Activated CD4-positive, CD25-positive, alpha-beta regulatory T cell treated with anti-CD3 and anti-CD28 coated beads, Interleukin-2, amount 50 U/mL, for 24 hours (primary cell): ENCODE data around the gene ANXA10.
A peak's percentile ranks its signal among the peaks of the same experiment; 100 is the strongest.
"Not testable (repeated sequence)": the region's sequence is repeated elsewhere in the genome, so short reads cannot be mapped to it uniquely, and the experiment has no call there.

Experiments used
- ATAC-seq, 2 donors: fragments of 150-1000 bp; cut with Tn5 transposase; one replicate each; pipeline ENCODE4 v1.10.0; 2021; ENCODE audit warnings: mild to moderate bottlenecking in 1 of 2, moderate library complexity in 1 of 2

Gene ANXA10

GRCh38 chr4:168119890-168120289, 27.6 kb downstream of the ANXA10 start:
- no peak for ATAC-seq

DNA sequence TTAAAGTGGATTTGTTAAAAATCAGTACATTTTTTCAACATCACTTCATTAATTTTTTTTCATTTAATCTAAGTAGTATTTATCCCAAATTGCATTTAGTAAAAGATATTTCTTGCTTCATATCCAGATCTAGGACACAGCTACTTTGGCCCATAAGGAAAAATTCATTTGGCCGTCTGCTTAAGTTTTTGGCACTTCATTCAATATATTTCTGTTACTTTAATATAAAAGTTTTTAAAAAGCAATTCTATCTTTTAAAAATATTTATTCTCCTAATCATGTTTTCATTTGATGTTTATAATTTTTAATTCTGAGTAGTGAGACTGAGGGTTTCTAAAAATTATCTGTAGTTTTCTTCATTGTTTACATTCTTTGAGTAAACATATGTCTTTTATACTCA, 28.5 kb downstream of the ANXA10 start:
- no peak for ATAC-seq

DNA sequence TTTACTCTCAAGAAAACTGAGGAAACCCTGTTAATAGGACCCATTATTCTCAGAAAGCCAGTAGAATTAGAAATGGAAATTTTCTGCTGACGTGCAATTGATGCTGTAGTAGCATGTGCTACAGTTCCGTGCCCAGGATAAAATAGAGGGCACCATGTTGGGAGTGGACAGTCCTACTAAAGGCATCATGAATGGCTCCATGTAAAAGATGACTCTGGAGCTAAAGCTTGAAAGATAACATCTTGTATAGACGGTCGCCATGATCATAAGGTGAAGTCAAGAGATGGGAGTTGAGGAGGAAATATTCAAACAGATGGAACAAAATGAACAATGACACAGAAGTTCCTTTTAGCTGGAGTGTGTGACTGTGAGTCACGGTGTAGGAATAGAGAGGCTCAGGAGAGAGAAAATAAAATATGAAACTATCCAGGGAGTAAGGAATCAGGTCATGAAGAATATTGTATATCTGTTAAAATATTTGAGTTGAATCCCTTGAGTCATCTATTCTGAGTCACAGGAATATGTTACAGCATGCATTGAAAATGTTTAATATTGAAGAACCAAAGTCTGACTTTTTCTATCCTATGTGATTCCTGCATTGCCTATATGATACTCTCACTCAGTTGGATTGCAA, 31.8 kb downstream of the ANXA10 start:
- ATAC-seq: no peak

DNA sequence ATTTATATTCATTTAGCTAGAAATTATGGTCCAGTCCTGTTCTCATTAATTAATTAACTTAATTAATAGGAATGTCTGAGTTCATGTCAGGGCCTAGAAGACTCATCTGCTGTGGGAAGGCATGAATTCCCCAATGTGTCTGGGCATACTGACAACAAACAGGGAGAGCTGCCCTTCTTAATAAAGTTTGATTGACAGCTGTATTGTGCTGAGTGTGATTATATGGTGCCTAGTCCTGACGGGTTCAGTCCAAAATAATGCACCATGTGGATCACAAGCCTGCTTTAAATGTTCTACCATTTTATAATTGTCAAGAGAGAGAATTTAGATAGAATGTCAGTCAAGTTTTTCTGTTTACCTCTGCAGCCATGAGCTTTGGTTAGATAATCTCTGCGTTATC, 34.6 kb downstream of the ANXA10 start:
- ATAC-seq: no peak

GRCh38 chr4:168128601-168129000, 36.3 kb downstream of the ANXA10 start:
- no peak for ATAC-seq

GRCh38 chr4:168129046-168129772, 36.9 kb downstream of the ANXA10 start:
- no peak for ATAC-seq

- no peak for ATAC-seq
These were observed 37.5 kb downstream of the ANXA10 start for GRCh38 chr4:168129802-168130201.

DNA sequence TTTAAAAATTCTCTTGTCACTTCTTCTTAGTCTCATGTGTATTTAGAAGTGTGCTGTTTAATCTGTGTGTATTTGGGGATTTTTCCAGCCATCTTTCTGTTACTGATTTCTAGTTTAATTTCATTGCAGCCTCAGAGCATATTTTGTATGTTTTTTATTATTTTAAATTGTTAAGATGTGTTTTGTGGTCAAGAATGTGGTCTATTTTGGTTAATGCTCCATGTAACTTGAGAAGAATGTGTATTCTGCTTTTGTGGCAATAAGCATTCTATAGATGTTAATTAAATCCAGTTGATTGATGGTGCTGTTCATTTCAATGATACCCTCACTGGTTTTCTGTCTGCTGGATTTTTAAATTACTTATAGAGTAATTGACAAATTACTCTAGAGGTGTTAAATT, 38.9 kb downstream of the ANXA10 start:
- no peak for ATAC-seq

DNA sequence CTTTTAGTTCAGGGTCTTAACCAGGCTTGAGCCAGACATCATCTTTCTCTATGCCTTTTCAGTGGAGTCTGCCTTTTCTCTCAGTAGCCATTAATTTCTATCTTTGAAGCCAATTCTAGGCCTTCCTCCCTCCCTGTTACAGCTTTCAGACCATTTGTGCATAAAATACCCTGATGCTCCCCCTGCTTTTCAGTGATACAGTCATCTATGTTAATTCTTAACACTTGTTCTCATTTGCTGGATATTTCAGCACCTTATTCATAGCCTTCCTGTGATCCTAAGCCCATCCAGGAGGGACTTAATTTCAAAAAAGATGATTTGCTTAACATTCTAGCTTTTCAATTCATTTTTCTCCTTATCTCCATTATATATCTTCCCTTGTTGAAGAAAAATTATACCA, 42.3 kb downstream of the ANXA10 start:
- ATAC-seq: no peak

- ATAC-seq: not testable (repeated sequence)
These were observed 43.5 kb downstream of the ANXA10 start for GRCh38 chr4:168135860-168136259.

DNA sequence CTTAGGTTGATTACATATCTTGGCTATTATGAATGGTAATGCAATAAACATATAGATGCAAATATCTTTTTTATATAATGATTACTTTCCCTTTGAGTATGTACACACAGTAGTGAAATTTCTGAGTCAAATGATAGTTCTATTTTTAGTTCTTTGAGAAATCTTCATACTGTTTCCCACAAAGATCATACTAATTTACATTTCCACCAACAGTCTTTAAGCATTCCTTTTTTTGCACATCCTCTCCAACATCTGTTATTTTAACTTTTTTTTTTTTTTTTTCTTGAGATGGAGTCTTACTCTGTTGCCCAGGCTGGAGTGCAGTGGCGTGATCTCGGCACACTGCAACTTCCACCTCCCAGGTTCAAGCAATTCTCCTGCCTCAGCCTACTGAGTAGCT, 45.4 kb downstream of the ANXA10 start:
- ATAC-seq: not testable (repeated sequence)

- no peak for ATAC-seq
These were observed 45.8 kb downstream of the ANXA10 start for GRCh38 chr4:168138143-168138542.

GRCh38 chr4:168139336-168139735, 47.0 kb downstream of the ANXA10 start:
- no peak for ATAC-seq

- no peak for ATAC-seq
These were observed 49.4 kb downstream of the ANXA10 start for GRCh38 chr4:168141733-168142132.

- ATAC-seq: no peak
These were observed 51.3 kb downstream of the ANXA10 start for GRCh38 chr4:168143601-168144000.

DNA sequence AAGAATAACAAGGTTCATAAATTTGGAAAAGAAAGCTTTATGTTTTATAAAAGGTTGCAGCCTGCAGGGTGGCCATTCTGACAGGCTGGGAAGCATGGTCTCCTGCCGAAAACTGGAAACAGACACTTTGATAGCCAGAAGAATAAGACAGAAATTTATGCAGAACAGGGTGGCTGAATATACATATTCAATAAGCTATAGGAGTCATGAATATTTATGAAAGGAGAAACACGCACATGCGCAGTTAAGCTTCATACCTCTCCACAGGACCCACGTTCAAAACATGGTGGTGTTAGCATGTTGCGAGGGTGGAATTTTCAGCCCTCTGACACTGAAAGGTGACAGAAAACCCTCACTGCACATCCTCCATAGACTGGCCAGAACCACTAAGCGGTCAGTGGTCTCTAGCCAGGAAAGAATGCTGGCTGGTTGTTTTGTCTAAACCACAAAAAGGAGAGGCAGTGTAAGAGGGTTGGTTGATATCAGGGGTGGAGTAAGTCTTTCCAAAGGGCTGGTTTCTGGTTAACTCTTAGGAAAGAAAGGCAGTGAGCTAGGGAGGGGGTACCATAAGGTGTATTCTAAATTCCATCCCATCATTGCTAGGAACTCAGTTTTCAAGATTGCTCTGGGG, 58.2 kb downstream of the ANXA10 start:
- ATAC-seq: no peak

DNA sequence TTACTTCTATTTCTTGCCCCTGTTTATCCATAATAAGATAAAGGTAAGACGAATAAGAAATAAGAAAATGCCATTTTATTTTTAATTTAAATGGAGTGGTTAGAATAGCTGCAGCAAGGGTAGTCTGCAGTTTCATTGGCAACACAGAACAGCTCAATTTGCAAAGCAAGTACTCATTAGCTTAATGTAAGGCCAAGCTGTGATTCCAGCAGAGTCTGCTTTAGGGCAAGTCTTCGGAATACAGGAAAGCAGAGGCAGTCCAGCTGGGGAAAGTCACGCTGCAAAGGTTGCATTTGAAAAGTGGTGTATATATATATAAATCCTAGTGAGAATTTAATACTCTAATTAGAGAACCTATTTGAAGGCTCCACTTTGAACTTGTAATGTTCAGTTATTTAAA, 59.0 kb downstream of the ANXA10 start:
- no peak for ATAC-seq

GRCh38 chr4:168152837-168153500, 60.6 kb downstream of the ANXA10 start:
- no peak for ATAC-seq

DNA sequence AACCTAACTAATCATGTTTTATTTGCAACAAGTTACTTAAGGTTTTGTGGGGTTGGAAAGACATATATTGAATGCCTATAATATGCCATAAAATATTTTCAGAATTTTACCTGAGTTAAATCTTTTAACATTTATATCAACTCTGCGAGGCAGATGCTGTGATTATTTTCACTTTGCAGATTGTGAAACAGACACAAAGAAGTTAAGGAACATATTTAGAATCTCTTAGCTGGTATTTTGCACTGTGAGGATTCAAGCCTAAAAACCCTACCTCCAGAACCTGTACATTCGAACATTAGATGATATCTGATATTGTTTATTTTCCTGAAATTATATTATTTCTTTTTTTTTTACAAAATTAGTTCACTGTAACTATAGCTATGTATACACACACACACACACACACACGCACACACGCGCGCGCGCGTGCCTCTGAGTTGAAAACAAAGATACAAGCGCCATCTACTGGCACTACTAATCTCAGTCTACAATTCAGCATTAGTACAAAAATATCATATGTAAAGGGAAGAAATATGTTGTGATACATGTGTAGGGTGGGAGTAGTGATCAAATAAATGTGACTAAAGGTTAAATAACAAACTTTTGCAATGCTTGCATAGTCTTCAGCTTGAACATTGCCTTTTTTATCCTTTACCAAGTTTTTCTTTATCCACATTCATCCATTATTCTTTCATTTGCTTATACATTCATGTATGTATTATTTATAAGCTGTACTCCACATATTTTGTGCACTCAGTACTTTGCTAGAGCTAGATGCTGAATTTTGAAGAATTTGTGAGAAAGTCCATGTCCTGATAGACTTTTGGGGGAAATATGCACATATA, 61.5 kb downstream of the ANXA10 start:
- ATAC-seq: peak; percentile 49 to 53

GRCh38 chr4:168154546-168155277, 62.4 kb downstream of the ANXA10 start:
- ATAC-seq: no peak

GRCh38 chr4:168162604-168163003, 70.3 kb downstream of the ANXA10 start:
- ATAC-seq: no peak

DNA sequence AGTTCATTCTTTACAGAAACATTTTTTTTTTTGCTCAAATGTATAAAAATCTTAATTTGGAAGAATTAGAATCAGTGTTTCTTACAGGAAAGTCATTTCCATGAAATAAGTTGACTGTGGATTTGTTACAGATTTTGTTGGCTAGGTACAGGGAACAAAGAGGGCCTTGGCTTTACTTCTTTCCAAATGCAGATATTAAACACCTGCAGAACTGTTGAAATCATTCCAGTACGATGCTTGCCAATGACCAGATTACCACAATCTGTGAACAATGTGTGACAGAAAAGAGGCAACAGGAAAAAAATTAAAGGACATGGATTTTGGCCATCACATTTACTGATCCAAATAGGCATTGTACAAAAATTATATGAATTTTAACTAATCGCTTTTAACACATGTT, 70.8 kb downstream of the ANXA10 start:
- ATAC-seq: no peak
